Stimulated activated CD4-positive, alpha-beta T cell treated with anti-CD3 and anti-CD28 coated beads, Interleukin-1b, Interleukin-23, amount 100 ng/mL, for 1 hour (primary cell): ENCODE data around the gene CNOT1.
A peak's percentile ranks its signal among the peaks of the same experiment; 100 is the strongest.

Source experiments
- DNase-seq, 2 donors: peaks; one replicate each; pipeline ENCODE4 v3.0.0-alpha.2; 2020; ENCODE audit warnings: low read depth in 2 of 2

The CNOT1 gene

GRCh38 chr16:58518083-58518979, 111.3 kb downstream of the CNOT1 start:
- no peak for DNase-seq

GRCh38 chr16:58516768-58517107, 112.9 kb downstream of the CNOT1 start:
- DNase-seq: no peak

DNA sequence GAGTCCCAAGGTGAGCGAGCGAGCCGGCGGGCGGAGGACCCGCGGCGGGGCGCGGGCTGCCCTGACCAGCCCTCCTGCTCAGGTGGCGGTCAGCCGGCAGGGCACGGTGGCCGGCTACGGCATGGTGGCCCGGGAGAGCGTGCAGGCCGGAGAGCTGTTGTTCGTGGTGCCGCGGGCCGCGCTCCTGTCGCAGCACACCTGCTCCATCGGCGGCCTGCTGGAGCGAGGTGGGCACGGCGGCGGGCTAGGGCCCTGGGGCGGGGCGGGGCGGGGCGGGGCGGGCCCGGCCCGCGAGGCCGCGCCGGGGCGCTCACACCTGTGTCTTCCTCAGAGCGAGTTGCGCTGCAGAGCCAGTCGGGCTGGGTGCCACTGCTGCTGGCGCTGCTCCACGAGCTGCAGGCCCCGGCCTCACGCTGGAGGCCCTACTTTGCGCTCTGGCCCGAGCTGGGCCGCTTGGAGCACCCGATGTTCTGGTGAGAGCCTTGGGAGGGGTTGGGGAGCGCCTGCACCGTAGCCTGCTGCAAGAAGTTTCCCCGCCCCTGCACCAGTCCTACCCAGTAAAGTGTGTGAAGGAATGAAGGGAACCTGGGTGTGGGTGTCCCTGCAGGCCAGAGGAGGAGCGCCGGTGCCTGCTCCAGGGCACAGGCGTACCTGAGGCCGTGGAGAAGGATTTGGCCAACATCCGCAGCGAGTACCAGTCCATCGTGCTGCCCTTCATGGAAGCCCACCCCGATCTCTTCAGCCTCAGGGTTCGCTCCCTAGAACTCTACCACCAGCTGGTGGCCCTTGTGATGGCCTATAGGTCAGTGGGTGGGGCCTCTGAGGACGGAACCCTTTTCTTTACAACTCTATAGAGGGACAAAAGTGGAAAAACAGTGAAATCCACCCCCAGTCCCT, 113.5 kb downstream of the CNOT1 start:
- no peak for DNase-seq

GRCh38 chr16:58515125-58515870, 114.3 kb downstream of the CNOT1 start, which contains the start of gene SETD6:
TSS of gene SETD6 (plus strand) at chr16:58515517. CDS start at chr16:58515538, 21 bp downstream.
- peak in 1 of 2 donors; percentile 59 for DNase-seq

- no peak for DNase-seq
These were observed 115.8 kb downstream of the CNOT1 start for GRCh38 chr16:58513874-58514273.

GRCh38 chr16:58511933-58512815, 117.5 kb downstream of the CNOT1 start:
- DNase-seq: peak; percentile 69 to 83

DNA sequence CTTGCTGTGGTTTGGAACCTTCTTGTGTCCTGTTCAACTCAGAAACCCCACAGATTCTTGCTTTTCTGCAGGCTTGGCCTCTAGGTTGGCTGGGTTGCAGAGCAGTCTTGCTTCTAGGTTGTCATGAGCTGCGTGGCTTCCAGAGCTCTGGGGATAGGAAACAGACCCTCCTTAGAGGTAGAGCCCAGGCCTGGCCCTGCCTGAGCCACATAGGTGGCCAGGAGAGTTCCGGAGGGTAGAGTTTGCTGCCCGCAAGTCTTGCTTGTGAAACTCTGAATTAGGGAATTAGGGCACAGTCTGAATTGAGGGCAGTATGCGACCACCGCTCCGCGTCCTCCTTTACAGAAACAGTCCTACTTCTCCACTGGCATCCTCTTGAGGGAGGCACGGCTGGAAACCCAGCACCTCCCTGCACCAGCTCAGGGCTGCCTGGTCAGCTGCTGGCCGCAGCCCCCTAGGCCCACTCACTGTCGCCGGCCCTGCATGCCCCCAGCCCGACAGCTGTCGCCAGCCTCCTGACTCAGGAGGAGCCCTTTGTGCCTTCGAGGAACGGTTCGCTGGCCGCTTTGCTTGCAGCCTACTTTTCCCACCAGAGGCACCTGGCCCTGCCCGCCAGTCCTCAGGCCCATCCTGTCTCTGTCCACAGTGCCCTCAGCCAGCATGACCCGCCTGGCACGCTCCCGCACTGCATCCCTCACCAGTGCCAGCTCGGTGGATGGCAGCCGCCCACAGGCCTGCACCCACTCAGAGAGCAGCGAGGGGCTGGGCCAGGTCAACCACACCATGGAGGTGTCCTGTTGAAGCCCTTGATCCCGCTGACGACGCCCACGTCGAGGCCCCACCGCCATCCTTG, 118.6 kb downstream of the CNOT1 start:
- DNase-seq: no peak

- no peak for DNase-seq
These were observed 119.4 kb downstream of the CNOT1 start for GRCh38 chr16:58510097-58510775.

GRCh38 chr16:58509256-58510096, 120.2 kb downstream of the CNOT1 start:
- no peak for DNase-seq

DNA sequence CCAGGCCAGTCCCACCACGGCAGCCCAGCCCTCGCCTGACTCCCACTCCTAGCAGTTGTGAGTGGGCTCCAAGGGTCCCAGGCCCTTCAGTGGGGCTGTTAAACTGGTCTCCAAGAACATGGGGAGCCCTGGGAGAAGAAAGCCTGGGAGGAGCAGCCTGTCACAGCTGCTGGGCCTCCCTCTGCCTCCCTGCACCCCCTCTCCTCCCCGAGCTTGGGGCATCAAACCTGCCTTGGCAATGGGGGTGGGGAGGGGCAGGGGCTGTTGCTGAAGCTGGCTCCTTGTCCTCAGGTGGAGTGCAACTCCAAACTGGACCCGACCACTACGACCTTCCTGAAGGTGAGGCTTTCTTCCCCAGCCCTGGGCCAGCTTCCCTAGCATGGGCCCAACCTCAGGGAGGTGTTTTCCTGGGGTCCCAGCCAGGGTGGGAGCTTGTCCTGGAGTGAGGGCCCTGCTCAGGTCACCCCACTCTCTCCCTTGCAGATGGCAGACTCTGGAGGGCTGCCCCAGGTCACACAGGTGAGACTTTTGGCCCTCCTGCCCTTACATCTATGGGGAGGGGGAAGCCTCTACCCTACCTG, 120.9 kb downstream of the CNOT1 start:
- DNase-seq: no peak

DNA sequence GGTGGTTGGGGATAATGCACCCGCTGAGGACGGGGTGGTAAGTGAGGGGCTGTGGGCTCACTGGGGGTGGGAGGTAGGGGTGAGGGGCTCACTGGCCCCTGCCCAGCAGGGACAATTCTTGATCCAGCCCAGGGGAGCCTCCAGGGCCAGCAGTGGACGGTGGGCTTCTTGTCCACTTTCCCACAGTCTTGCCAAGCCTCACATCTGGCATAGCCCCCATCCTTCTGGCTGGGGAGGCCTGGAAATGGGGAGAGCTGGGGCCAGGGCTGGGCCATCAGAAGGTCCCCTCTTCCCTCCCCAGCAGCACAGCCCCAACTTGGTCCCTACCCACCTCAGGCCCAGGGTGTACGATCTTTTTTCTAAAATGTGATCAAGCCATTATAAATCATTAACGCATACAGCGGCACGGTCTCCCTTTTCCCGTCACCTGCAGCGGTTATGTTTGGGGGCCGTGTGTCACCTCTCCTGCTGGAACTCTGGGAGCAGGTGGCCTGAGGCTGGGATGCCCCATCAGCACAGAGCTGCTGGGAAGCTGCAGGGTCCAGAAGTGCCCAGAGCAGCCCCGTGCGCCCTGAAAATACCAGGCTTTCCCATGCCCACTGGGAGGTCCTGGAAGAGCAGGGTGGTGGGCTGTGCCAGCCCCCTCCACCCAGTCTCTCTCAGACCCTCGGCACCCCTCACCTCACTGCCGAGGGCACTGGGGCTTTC, 121.5 kb downstream of the CNOT1 start:
- no peak for DNase-seq

DNA sequence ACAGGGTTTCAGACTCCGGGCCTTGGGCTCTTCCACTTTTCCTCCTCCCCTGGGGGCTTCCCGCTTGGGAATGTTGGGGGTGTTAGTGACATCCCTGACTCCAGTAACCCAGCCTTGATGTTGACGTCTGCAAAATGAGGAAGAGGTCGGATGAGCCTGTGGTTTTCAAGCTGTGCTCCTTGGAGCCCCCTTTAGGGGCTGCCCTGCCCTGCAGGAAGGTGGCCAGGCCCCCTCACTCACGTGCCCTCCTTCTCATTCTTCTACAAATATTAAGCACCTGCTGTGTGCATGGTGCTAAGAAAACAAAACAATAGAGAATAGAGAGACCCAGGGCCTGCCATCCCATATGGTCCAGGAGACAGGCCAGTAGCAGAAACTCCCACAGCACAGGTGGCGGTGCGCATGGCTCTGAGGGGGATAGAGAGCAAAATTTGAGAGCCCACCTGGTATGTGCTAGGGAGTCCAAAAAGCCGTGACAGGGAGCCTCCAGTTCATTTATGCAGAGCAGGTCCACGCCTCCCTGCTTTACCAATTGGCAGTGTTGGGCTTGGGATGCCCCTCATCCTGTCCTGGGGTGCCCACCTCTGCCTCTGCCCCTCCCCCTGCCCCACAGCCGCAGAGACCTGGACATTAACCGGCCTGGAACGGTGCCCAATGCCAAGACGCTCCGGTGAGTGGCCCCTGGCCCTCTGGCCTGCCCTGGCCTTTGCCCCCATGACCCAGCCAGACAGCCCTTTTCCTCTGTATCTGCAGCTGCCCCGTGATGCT, 122.2 kb downstream of the CNOT1 start:
- DNase-seq: no peak

- no peak for DNase-seq
These were observed 123.1 kb downstream of the CNOT1 start for GRCh38 chr16:58506241-58507194.

- DNase-seq: no peak
These were observed 125.5 kb downstream of the CNOT1 start for GRCh38 chr16:58503863-58504688.
